Measurements from ENCODE around the gene CFAP92.

CFAP92 gene

DNA sequence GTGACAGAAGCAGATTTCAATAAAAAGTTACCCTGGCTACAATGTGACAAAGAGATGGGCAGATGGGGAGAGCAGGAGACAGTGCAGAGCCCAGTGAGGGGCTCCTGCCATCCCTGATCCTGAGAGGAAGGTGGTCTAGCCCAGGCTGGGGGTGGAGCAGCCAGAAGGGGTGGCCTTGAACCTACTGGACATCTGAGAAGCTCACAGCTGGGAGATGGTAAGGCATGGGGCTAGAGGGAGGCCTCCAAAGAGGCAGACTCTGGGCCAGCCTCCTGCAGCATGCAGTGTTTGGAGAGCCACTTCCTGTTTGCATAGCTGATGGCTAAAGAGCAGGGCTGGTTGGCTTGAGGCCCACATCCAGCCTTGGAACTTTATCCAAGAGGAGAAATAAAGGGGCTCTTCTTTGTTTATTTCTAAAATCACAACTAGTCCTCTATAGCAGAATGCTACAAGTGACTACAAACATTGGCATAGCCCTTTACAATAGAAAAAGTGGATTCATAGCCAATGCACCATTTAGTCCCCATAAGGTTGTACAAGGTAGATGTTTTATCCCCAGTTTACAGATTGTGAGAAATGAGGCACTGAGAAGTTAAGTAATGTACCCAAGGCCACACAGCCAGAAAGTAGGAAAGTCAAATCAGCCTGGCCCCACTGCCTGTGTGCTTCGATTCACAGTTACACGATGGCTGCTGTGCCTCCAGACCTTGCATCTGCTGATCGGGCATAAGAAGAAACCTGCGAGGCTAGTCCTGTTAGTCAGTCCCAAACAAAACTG is 11.8 kb upstream of the CFAP92 start:
- DNase-seq = no peak

DNA sequence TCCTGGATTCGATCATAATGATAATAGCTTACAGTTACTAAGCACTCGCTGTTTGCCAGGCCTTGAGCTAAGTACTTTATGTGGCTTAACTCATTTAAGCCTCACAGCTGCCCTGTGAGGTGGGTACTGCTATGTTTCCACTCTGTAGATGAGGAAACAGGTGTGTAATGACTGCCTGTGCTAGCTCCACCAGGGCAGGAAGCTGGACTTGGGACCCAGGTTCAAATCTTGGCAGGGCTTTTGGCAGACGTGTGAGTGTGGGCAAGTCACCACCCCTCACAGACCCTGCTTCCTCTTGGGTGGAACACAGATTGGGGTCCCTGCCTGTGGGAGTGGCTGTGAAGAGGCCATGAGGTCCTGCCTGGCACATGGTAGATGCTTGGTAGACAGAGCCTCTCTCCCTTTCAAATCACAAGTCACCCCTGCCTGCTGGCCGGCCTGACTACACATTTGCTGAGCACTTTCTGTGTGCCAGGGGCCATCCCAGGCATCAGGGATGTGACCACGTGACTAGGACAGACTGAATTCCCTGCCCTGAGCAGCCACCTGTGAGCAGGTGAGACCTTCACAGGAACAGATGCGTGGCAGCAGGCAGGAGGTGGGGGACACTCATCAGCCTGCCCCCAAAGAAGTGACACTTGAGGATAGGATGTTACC is 10.9 kb upstream of the CFAP92 start:
- no peak for DNase-seq

DNA sequence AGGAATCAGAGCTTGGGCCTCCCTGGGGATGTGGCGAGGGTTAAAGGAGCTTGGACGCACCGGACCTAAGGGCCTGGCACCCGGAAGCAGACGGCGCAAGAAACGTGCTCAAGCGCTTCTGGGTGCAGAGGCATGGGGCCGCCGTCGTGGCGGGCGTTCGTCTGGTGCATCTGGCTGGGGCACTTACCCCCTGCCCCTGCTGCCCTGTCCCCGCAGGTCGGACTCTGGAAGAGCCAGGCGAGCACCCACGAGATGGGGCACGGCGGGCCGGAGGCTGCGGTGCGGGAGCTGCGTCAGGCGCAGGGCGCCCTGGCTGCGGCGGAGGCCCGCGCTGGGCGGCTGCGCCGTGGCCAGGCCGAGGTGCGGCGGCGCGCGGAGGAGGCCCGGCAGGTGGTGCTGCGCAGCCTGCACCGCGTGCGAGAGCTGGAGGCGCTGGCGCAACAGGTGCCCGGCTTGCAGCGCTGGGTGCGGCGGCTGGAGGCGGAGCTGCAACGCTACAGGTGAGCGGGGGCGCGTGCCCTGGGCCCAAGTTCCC is 9.8 kb upstream of the CFAP92 start:
- DNase-seq = peak; percentile 12

DNA sequence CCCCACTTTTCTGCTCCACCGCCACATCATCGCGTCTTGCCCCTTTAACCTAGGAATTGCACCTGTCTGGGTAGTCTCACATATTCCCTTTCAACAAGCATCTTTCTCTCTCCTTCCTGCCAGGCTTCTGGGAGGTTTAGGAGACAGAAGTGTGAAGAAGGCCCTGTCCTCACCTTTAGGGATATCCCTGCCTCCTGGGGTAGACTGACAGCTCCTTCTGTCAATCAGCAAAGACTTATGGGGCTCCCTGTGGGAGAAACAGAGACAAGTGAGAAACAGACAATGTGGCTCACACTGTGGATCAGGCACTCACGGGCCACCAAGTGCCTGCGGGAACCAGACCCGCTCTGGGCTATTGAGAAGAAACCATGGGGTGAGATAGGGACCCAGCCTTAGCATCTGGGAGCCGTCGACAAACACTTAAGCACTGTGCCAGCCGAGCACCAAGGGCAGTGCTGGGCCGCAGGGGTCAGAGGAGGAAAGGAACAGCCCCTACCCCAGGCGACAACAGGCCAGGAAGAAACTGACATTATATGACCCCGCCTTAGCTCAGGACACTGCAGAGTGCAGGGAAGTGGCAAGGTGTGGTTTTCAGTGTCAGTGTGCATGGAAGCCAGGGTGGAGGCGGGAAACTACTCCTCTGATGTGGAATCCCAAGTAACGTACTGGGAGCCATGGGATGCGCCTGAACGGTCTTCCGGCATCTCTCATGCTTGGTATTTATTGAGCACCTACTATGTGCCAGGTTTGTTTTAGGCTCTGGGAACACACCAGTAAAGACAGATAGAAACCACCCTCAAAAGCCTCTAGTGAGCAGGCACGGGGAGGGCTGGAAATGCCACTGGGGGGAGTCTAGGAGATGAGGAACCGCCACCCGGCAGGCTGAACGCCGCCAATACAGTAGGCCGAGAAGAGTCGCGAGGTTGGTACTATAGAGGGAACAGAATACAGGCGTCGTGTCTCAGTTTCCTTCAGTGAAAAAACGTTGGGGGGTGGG is 9.0 kb upstream of the CFAP92 start:
- no peak for DNase-seq

DNA sequence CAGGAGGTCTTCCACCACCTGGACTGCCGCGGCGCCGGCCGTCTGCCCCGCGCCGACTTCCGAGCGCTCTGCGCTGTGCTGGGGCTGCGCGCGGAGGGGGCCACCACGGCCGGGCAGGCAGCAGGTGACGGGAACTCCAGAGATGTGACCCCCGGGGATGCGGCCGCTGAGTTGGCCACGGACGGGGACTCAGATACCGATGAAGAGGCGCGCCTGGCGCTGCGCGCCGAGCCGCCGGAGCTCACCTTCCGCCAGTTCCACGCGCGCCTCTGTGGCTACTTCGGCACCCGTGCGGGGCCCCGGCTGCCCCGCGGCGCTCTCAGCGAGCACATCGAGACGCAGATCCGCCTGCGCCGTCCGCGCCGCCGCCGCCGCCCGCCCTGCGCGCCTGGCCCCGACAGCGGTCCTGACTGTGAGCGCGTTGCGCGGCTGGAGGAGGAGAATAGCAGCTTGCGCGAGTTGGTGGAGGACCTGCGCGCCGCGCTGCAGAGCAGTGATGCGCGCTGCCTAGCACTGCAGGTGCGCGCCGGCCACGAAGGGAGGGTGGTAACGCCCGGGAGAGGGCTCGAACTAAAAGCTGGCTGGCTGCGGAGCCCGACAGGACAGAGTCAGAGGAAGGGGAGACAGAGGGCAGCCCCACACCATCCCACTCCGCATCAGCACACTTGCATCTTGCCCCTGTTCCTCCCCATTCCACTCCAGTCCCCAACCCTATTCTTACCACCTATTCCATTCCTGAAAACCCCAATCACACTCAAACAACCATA is 8.1 kb upstream of the CFAP92 start:
- no peak for DNase-seq

DNA sequence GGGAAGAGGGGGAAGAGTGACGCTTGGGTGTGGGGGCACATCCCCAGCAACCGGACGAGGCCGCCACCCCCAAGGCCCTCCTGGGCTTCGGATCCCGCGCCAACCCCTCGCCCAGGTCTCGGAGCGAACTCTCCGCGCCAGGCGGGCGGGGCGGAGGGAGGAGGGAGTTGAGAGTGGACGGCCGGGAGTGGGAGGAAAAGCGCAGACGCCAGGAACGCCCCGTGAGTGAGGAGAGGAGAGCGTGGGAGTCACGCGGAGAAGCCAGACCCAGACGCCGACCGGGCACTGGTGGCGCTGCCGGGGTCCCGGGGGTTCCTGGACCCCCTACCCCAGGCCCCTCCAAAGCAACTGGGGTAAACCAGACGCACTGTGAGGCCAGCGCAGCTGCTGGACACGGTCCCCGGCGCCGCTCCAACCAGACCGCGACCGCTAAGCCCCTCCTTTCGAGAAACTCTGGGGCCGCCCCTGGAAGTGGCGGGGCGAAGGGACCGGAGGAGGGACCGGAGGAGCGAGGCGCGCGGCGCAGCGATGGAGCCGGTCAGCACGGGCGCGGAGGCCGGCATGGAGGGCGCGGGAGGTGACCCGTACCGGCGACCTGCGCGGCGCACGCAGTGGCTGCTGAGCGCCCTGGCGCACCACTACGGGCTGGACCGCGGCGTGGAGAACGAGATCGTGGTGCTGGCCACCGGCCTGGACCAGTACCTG is 7.4 kb upstream of the CFAP92 start, which contains the start of gene EFCC1:
EFCC1 (plus strand) TSS at position 204 of the 705 bp plus-strand sequence; CDS start at position 529, 325 bp downstream.
- no peak for DNase-seq

DNA sequence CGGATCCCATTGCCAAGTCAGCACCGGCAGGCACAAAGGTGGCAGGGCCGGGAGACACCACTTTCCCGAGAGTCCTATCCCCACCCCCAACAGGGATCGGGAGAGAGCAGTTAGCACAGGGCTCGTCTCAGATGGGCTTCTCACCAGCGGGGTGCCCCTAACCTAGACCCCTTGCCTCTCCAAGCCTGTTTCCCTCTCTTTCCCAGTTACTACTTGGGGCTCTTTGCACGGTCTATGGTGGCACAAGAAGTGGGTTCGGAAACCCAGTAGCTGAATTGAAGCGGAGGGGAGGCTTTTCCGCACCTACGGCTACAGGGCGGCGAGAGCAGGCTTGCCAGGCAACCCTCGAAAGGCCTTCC is 6.8 kb upstream of the CFAP92 start:
- DNase-seq = no peak

DNA sequence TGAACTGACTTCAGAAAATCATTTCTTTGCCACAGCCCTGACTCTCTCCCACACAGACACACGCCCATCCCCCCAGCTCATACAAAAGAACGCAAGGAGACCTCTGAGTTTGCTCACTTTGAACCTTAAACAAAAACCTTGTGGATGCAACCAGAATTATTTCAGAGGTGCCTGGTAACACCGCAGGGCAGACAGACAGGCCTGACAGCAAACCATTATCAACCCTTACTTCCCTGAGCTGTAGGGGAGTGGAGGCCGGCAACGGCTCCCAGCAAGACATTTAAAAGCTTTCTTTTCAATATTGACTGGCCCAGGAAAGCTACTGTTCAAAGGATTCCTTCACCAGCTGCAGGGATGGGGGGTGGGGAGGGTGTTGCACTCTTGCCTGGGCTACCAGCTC is 5.2 kb upstream of the CFAP92 start:
- DNase-seq = no peak

DNA sequence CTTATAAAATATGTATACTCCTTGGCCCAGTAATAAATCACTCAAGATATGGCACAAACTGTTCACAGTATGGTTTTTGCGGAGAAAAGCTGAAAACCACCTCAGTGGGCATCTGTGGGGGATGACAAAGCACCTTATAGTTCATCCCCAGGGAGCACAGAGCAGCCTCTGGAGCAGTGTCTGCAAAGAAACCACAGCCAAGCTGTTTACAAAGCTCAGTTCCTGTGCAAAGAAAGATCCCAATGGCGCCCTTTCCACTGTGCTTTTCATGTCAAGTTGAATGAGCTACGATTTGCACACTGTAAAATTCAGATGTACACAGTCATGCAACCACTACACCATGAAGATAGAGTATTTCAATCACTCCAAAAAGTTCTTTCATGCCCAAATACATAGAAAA is 4.7 kb upstream of the CFAP92 start:
- no peak for DNase-seq

DNA sequence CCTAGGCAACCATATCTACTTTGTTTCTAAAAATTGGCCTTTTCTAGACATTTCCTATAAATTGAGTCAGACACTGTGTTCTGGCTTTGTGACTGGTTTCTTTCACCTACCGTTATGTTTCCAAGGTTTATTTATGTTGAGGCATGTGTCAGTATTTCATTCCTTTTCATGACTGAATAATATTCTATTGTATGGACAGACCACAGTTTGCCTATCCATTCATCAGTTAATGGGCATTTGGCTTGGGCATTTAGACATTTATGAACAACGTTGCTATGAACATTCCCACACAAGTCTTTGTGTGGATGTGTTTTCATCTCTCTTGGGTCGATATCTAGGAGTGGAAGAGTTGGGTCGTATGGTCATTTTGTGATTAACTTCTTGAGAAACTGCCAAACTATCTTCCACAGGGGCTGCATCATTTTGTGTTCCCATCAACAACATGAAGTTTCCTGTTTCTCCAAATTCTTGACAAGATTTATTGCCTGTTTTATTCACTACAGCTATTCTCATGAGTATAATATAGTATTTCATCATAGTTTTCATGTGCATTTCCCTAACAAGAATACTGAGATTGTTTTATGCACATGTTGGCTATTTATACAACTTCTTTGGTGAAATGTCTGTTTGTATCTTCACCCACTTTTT is 3.7 kb upstream of the CFAP92 start:
- no peak for DNase-seq

DNA sequence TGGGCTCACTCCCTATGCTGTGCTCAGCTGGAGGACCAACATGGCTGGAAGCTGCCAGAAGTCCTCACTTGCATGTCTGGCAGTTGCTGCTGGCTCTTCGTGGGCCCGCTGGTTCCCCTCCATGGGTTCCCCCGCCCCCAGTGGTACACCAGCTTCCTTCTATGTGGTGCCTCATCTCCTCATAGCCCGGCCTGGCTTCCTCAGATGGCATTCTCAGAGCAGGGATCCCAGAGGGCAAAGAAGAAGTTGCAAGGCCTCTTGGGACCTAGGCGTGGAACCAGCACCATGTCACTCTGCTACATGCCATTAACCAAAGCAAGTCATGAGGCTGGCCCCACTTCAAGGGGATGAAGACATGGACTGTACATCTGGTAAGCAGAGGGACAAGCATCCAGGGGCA is 2.9 kb upstream of the CFAP92 start:
- DNase-seq = no peak

DNA sequence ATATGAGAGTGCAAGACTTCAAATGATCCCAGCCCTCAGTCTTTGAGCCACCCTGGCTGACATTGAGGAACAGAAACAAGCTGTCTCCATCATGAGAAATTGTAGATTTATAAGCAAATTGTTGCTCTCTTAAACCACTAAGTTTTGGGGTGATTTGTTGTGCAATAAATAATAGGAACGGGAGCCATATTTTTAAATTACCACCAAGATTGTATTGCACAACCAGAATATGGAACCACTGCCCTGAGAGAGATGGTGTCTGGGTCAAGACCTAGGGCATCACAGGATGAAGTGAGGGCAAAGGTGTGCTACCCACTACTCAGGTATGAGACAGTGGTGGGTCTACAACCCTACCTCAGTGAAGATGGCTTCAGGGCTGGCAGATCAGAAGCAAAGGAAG is 2.3 kb upstream of the CFAP92 start:
- DNase-seq = no peak

DNA sequence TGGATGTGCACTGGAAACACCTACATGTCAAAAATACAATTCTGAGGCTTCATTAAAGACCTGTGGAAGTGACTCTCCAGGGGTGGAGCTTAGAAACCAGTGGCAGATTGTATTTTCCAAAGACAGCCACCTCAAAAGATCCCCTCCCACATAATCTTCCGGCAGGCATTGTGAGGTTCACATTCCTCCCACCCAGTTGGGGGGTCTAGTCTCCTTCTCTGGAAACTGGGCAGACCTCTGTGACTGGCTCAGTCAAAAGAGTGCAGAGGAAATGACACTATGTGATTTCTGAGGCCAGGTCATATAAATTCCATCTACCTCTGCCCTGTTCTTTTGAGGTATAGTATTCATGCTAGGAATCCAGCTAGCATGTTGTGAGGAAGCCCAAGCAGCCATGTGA is 1.9 kb upstream of the CFAP92 start:
- DNase-seq = no peak

DNA sequence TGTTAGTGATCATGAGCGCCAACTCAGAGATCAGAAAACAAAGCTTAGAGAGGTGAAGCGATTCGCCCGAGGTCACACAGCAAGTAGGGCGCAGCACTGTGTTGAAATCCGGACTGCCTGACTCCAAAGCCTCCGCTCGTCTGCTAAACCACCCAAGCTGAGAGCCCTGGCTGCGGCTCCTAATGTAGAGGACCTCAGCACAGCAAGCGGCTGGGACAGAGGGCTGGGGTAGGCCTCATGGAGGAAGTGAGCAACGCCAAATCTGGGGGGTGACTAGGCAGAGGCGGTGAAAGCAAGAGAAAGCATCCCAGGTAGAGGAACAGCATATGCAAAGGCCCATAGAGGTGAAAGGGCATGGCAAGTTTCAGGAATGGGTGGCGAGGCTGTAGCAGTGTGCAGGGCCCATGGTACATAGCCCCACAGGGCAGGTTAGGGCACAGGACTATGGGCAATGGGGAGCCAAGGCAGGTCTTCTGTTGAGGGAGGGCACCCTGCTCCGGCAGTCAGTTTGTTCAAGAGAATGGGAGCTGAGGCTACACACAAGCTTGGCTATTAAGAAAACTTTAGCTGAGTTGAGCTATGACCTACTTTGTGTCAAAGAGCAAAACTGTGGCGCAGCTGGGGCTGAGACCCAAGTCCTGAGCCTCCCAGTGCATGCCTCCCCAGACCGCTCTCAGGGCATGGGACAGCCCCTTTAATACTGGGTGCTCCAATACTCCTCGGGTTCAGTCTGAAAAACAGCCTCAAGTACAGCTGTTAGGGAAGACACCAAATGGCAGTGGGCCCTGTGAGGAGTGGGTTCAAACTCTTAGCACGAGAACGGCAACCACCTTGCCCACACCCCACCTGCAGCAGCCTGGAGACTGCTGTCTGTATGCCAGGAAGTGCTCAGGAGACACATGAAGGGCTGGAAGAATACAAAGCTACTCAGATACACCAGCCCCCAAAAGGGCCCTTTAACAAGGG is 988 bp upstream of the CFAP92 start:
- DNase-seq = no peak

DNA sequence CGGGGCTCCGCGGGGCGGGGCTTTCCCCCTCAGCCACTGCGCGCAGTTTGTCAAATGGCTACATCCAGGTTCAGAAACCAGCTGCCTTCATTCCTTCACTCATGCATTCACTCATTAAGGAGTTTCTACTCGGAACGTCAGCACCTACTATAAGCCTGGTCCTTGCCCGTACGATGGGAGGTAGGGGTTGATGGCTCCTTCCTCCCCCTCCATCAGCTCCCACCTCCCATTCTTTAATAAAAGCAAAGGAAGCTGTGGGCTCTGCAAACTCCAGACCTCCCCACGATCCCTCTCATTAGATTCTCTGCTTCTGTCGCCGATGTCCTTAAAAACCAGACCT is 267 bp upstream of the CFAP92 start:
- no peak for DNase-seq

DNA sequence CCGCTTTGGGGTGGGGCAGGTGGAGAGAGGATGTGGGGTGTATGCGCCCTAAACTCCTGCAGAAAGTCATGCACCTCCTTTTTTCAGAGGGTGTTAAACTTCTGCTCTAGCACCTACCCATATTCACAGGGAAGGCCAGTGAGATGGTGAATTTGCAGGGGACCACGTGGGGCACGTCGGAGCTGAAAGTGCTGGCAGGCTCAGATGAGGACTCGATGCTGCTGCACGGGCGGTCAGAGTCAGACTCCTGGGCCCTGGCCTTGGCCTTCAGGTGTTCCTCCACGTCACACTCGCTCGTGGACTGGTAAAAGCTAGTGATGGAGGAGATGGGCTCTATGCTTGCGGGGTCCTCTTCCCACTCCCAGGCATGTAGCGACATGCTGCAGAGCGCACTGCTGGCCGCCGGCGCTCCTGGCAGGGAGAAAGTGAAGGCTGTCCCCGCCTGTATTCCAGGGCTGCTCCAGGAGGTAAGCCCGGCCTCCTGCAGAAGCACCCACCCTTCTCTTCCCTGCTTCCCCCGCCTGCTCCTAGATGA is 883 bp downstream of the CFAP92 start:
- DNase-seq = no peak

DNA sequence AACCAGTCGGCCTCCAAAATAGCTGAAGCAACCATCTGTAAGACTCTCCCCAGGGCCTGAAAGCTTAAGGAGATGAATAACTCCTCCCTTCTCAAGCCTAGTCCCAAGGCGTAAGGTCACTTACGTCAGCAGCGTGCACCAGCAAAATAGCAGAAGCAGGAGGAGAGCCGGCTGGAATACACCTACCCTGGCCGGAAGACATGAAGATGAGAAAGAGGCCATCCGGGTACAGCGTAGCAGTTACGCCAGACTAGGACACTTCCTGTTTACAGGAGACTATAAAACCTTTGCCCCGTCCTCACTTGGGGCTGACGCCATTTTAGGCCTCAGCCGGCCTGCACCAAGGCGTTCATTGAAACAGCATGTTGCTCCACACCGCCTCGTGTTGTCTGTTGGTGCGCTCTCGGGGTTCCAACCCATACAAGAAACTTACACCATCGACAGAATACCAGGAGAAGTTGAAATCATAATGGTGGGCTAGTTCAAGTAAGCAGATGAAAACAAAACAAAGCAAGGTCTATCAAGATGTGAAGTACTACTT is 2.5 kb downstream of the CFAP92 start:
- no peak for DNase-seq

DNA sequence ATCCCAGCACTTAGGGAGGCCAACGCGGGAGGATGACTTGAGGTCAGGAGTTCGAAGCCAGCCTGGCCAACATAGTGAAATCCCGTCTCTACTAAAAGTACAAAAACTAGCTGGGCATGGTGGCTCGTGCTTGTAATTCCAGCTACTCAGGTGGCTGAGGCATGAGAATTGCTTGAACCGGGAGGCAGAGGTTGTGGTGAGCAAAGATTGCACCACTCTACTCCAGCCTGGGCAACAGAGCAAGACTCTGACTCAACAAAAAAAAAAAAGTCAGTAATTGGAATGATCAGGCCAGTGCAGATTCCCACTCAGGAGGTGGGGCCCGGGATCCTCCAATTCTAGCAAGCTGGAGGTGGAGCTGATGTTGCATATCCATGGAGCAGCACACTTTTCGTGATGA is 5.6 kb downstream of the CFAP92 start:
- DNase-seq = no peak

DNA sequence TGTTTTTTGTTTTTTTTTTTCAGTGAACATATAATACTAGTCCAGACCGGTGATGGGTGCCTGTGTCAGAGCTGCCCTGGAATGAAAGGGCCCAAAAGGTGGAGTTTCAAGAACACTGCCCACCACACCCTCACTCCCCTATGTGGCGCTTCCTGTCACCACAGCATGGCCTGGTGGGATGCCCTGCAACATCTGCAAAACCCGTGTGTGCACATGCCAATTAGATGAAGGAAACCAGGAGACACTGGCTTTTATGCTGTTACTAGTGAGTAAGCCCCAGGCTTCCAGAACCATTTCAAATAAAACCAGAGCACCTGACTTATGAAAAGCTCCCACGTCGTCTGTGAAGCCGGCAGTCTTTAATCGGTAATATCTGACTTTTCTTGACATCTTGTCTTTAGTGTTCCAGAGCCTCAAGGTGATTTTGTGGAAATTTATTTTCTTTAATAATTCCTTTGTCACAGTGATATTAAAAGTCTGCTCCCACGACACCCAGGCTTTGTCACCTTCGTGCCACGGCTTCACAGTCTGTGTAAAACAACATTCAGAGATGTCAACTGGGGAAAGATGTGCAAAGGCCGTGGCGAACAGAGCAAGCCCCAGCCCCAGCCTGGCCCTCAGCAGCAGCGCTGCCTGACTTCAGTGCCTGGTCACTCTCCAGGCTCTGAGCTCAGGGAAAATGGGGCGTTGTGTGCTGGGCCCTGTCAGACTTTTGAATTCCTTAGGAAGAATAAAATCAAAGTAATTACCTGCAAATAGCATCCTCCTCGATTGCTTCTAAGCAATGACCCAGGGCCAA is 6.4 kb downstream of the CFAP92 start:
- no peak for DNase-seq

Measured in DMS79 treated with DMSO at 0.1 percent for 48 hours (cell line).